Measurements from ENCODE around the gene PDE4D.

PDE4D gene

DNA sequence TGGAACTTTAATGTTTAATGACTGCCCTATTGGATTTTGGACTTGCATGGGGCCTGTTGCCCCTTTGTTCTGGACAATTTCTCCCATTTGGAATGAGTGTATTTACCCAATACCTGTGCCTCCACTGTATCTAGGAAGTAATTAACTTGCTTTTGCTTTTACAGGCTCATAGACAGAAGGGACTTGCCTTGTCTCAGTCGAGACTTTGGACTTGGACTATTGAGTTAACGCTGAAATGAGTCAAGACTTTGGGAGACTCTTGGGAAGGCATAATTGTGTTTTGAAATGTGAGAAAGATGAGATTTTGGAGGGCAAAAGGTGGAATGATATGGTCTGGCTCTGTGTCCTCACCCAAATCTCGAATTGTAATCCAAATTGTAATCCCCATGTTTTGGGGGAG is 368.2 kb downstream of the PDE4D start:
- Histone ChIP-seq H2BK15ac (ENCODE audit: low read depth, poor library complexity, severe bottlenecking) (no peak overlapping the region), H3K79me1 (replicated peaks; ENCODE audit: low read length, poor library complexity, severe bottlenecking) (peaks cover 3% of the 10 kb centered on the region), H2BK5ac (ENCODE audit: low read depth, low read length, poor library complexity, severe bottlenecking) (no peak overlapping the region), H4K91ac (ENCODE audit: low read length) (no peak overlapping the region), H3K23ac (ENCODE audit: low read length in 2 of 2) (no peak overlapping the region), H2AFZ (ENCODE audit: low read depth, low read length) (no peak overlapping the region), H3K4me1 (ENCODE audit: control insufficient read depth, insufficient read depth, low read depth, low read length) (peaks cover 6% of the 10 kb centered on the region), H3K4ac (ENCODE audit: low read depth in 1 of 2, low read length in 2 of 2) (no peak overlapping the region), H3K9ac (ENCODE audit: low read length) (no peak overlapping the region), H3K14ac (ENCODE audit: low read length in 2 of 2) (no peak overlapping the region), H3K18ac (ENCODE audit: low read depth in 1 of 2, low read length in 2 of 2) (no peak overlapping the region), H4K8ac (ENCODE audit: low read length) (no peak overlapping the region), H3K27me3 (ENCODE audit: control insufficient read depth in 1 of 2, insufficient read depth in 1 of 2, low read length in 2 of 2) (peaks cover 0 to 6% of the 10 kb centered on the region in 2 experiments), H3K4me2 (ENCODE audit: low read length, poor library complexity, severe bottlenecking) (no peak overlapping the region), H3K4me3 (ENCODE audit: insufficient read depth in 1 of 2, low read depth in 1 of 2, low read length in 2 of 2) (no peak overlapping the region), H3K36me3 (ENCODE audit: control insufficient read depth in 1 of 2, insufficient read depth in 2 of 2, low read depth in 1 of 2, low read length in 2 of 2) (peaks cover 0 to 5% of the 10 kb centered on the region in 2 experiments), H2BK12ac (ENCODE audit: low read length in 2 of 2) (peak overlapping the region in 1 of 2 experiments; percentile 31), H3K9me3 (ENCODE audit: control insufficient read depth, low read length) (peaks cover 2% of the 10 kb centered on the region), H2BK120ac (ENCODE audit: low read depth, low read length) (no peak overlapping the region), H3K27ac (ENCODE audit: low read length, poor library complexity, severe bottlenecking) (peak overlapping the region; percentile 63), H2AK5ac (ENCODE audit: low read length, severe bottlenecking) (peak overlapping the region; percentile 65)
- WGBS = 99% methylated on average over 2 of the region's 3 CpGs
- DNase-seq = no peak

DNA sequence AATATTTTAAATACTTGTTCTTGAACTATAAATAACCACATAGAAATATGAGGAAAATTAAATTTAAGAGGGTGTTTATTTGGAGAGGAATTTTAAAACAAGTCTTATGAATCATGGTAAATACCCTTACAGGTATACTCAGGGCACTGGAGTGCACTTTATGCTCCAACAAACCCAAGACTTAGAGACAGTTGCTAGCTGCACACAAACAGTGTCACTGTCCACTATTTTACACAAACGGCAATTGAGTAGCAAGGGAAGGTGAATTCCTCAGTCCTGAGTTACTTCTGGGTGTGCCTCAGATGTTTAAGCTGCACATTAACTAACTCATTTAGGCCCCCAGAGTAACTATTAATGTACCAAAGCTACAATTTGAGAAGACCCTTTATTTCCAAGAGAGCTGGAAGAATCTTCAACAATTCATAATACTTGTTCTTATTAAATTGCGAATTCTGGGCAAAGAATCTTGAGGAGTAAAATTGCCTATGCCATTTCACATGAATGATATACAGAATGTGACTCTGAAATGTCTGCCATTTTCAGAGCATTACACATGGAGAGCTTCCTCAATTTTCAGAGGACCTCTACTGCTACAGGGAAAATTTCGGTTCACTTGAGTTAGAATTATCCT is 371.2 kb downstream of the PDE4D start:
- no peak overlapping the region for H2BK12ac ChIP-seq (ENCODE audit: low read length in 2 of 2)
- H3K27ac ChIP-seq (ENCODE audit: low read length, poor library complexity, severe bottlenecking) = peak overlapping the region; percentile 18
- no peak overlapping the region for H3K18ac ChIP-seq (ENCODE audit: low read depth in 1 of 2, low read length in 2 of 2)
- no peak overlapping the region for H3K4me2 ChIP-seq (ENCODE audit: low read length, poor library complexity, severe bottlenecking)
- no peak overlapping the region for H3K4me3 ChIP-seq (ENCODE audit: insufficient read depth in 1 of 2, low read depth in 1 of 2, low read length in 2 of 2)
- H3K9ac ChIP-seq (ENCODE audit: low read length) = no peak overlapping the region
- H3K36me3 ChIP-seq (ENCODE audit: control insufficient read depth in 1 of 2, insufficient read depth in 2 of 2, low read depth in 1 of 2, low read length in 2 of 2) = peaks cover 0 to 5% of the 10 kb centered on the region in 2 experiments
- H2AK5ac ChIP-seq (ENCODE audit: low read length, severe bottlenecking) = no peak overlapping the region
- no peak overlapping the region for H2BK15ac ChIP-seq (ENCODE audit: low read depth, poor library complexity, severe bottlenecking)
- H3K9me3 ChIP-seq (ENCODE audit: control insufficient read depth, low read length) = peaks cover 2% of the 10 kb centered on the region
- 96% methylated on average over 2 of the region's 3 CpGs for WGBS
- H3K27me3 ChIP-seq (ENCODE audit: control insufficient read depth in 1 of 2, insufficient read depth in 1 of 2, low read length in 2 of 2) = peaks cover 0 to 6% of the 10 kb centered on the region in 2 experiments
- peaks cover 3% of the 10 kb centered on the region for H3K79me1 ChIP-seq (replicated peaks; ENCODE audit: low read length, poor library complexity, severe bottlenecking)
- H2AFZ ChIP-seq (ENCODE audit: low read depth, low read length) = no peak overlapping the region
- no peak overlapping the region for H3K4ac ChIP-seq (ENCODE audit: low read depth in 1 of 2, low read length in 2 of 2)
- H3K23ac ChIP-seq (ENCODE audit: low read length in 2 of 2) = no peak overlapping the region
- no peak overlapping the region for H2BK120ac ChIP-seq (ENCODE audit: low read depth, low read length)
- H3K14ac ChIP-seq (ENCODE audit: low read length in 2 of 2) = no peak overlapping the region
- H4K8ac ChIP-seq (ENCODE audit: low read length) = no peak overlapping the region
- no peak overlapping the region for H2BK5ac ChIP-seq (ENCODE audit: low read depth, low read length, poor library complexity, severe bottlenecking)
- peaks cover 5% of the 10 kb centered on the region for H3K4me1 ChIP-seq (ENCODE audit: control insufficient read depth, insufficient read depth, low read depth, low read length)
- DNase-seq = no peak
- H4K91ac ChIP-seq (ENCODE audit: low read length) = no peak overlapping the region

DNA sequence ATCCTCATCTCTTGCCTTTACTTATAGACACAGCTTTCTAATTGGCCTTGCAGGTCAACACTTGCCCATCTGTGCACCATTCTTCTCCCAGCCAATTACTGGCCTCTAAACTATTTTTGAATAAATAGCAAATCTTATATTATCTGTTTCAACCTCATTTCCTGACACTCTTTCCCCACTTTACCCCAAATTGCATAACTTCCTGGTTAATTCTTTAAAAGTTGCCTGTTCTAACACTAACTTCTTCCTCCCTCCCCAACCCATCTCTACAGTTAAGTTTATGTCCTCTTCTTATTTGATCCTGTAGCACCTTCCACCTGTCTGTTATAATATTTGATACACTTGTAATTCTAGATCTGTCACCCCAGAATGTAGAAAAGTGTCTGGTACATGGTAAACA is 372.1 kb downstream of the PDE4D start:
- H3K4me3 ChIP-seq (ENCODE audit: insufficient read depth in 1 of 2, low read depth in 1 of 2, low read length in 2 of 2) = no peak overlapping the region
- H3K36me3 ChIP-seq (ENCODE audit: control insufficient read depth in 1 of 2, insufficient read depth in 2 of 2, low read depth in 1 of 2, low read length in 2 of 2) = peaks cover 0 to 5% of the 10 kb centered on the region in 2 experiments
- no peak overlapping the region for H3K9ac ChIP-seq (ENCODE audit: low read length)
- no peak overlapping the region for H2BK5ac ChIP-seq (ENCODE audit: low read depth, low read length, poor library complexity, severe bottlenecking)
- no peak overlapping the region for H2AK5ac ChIP-seq (ENCODE audit: low read length, severe bottlenecking)
- peaks cover 3% of the 10 kb centered on the region for H3K79me1 ChIP-seq (replicated peaks; ENCODE audit: low read length, poor library complexity, severe bottlenecking)
- peaks cover 0 to 6% of the 10 kb centered on the region in 2 experiments for H3K27me3 ChIP-seq (ENCODE audit: control insufficient read depth in 1 of 2, insufficient read depth in 1 of 2, low read length in 2 of 2)
- no peak overlapping the region for H3K14ac ChIP-seq (ENCODE audit: low read length in 2 of 2)
- no peak overlapping the region for H3K4me2 ChIP-seq (ENCODE audit: low read length, poor library complexity, severe bottlenecking)
- H4K91ac ChIP-seq (ENCODE audit: low read length) = no peak overlapping the region
- peaks cover 2% of the 10 kb centered on the region for H3K9me3 ChIP-seq (ENCODE audit: control insufficient read depth, low read length)
- H4K8ac ChIP-seq (ENCODE audit: low read length) = no peak overlapping the region
- no peak overlapping the region for H3K27ac ChIP-seq (ENCODE audit: low read length, poor library complexity, severe bottlenecking)
- peaks cover 3% of the 10 kb centered on the region for H3K4me1 ChIP-seq (ENCODE audit: control insufficient read depth, insufficient read depth, low read depth, low read length)
- H2AFZ ChIP-seq (ENCODE audit: low read depth, low read length) = no peak overlapping the region
- H2BK12ac ChIP-seq (ENCODE audit: low read length in 2 of 2) = no peak overlapping the region
- H3K18ac ChIP-seq (ENCODE audit: low read depth in 1 of 2, low read length in 2 of 2) = no peak overlapping the region
- H2BK120ac ChIP-seq (ENCODE audit: low read depth, low read length) = no peak overlapping the region
- DNase-seq = no peak
- no peak overlapping the region for H3K23ac ChIP-seq (ENCODE audit: low read length in 2 of 2)
- H3K4ac ChIP-seq (ENCODE audit: low read depth in 1 of 2, low read length in 2 of 2) = no peak overlapping the region
- no peak overlapping the region for H2BK15ac ChIP-seq (ENCODE audit: low read depth, poor library complexity, severe bottlenecking)

DNA sequence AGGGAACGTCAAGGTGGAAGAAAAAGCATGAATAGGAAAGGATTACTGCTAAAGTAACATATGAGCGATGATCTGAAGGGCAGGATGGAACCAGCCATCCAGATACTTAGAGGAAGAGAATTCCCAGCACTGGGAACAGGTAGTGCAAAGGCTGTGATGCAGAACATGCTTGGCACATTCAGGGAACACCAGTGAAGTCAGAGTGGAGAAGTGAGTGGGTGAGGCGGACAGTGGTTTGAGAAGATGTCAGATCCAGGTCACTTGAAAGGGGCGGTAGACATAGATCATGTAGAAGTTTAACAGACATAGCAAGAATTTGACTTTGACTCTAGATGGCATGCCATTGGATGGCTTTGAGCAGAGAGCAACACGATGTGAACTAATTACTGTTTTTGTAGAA is 374.2 kb downstream of the PDE4D start:
- Histone ChIP-seq H2AK5ac (ENCODE audit: low read length, severe bottlenecking) (peak overlapping the region; percentile 5), H3K14ac (ENCODE audit: low read length in 2 of 2) (no peak overlapping the region), H3K27ac (ENCODE audit: low read length, poor library complexity, severe bottlenecking) (no peak overlapping the region), H3K18ac (ENCODE audit: low read depth in 1 of 2, low read length in 2 of 2) (no peak overlapping the region), H2BK15ac (ENCODE audit: low read depth, poor library complexity, severe bottlenecking) (no peak overlapping the region), H3K27me3 (ENCODE audit: control insufficient read depth in 1 of 2, insufficient read depth in 1 of 2, low read length in 2 of 2) (peaks cover 0 to 6% of the 10 kb centered on the region in 2 experiments), H3K79me1 (replicated peaks; ENCODE audit: low read length, poor library complexity, severe bottlenecking) (peaks cover 4% of the 10 kb centered on the region), H3K4me2 (ENCODE audit: low read length, poor library complexity, severe bottlenecking) (no peak overlapping the region), H2BK12ac (ENCODE audit: low read length in 2 of 2) (peak overlapping the region in 1 of 2 experiments; percentile 14), H3K36me3 (ENCODE audit: control insufficient read depth in 1 of 2, insufficient read depth in 2 of 2, low read depth in 1 of 2, low read length in 2 of 2) (no peaks in the 10 kb centered on the region), H3K23ac (ENCODE audit: low read length in 2 of 2) (no peak overlapping the region), H3K4me3 (ENCODE audit: insufficient read depth in 1 of 2, low read depth in 1 of 2, low read length in 2 of 2) (no peak overlapping the region), H3K9ac (ENCODE audit: low read length) (no peak overlapping the region), H3K4ac (ENCODE audit: low read depth in 1 of 2, low read length in 2 of 2) (no peak overlapping the region), H4K8ac (ENCODE audit: low read length) (no peak overlapping the region), H3K9me3 (ENCODE audit: control insufficient read depth, low read length) (peaks cover 2% of the 10 kb centered on the region), H3K4me1 (ENCODE audit: control insufficient read depth, insufficient read depth, low read depth, low read length) (peaks cover 2% of the 10 kb centered on the region), H2BK120ac (ENCODE audit: low read depth, low read length) (no peak overlapping the region), H4K91ac (ENCODE audit: low read length) (no peak overlapping the region), H2BK5ac (ENCODE audit: low read depth, low read length, poor library complexity, severe bottlenecking) (no peak overlapping the region), H2AFZ (ENCODE audit: low read depth, low read length) (no peak overlapping the region)
- DNase-seq = no peak
- 92% methylated on average over 5 of the region's 5 CpGs for WGBS

Data from mesenchymal stem cell (in vitro differentiated cells and primary cell).